NT2/D1 (cell line): Measurements from ENCODE around the gene ADAMTS2.

Source experiments
- SUZ12 ChIP-seq: IDR thresholded peaks from 2 replicates; pipeline ENCODE4 v1.6.1; 2011; ENCODE audit not compliant: insufficient read length, insufficient read depth; ENCODE audit errors: extremely low read depth
- YY1 ChIP-seq: IDR thresholded peaks from 2 replicates; pipeline ENCODE4 v1.6.1; 2011; ENCODE audit not compliant: insufficient read length, insufficient read depth
- ZNF274 ChIP-seq: IDR thresholded peaks from 2 replicates; pipeline ENCODE4 v1.6.1; 2011; ENCODE audit warnings: mild to moderate bottlenecking, low read depth, low read length

- TF ChIP-seq ZNF274 (no peak), YY1 (no peak), SUZ12 (no peak)
Measured at GRCh38 chr5:179128976-179129375, 216.3 kb downstream of the ADAMTS2 start.
